HepG2 (cell line): Measurements from ENCODE around the gene APC2. TPM values are rescaled to one million over a fixed set of nuclear protein-coding genes. Genes with fewer than 3 reads are reported as not detected.

ENCODE experiments used
- EP300 ChIP-seq, 3 experiments: sonication (generic) in 1 of 3; formaldehyde crosslinking in 1 of 3; IDR thresholded peaks; 2 replicates each; pipeline versions ENCODE4 v1.5.1 to v1.6.1; 2011 to 2020; ENCODE audit warnings: low read depth in 2 of 3, low read length in 2 of 3, borderline replicate concordance in 1 of 3, improper control_type of control experiment in 1 of 3, mild to moderate bottlenecking in 1 of 3, missing genetic modification reagents in 1 of 3, moderate library complexity in 1 of 3
- HBP1 ChIP-seq: IDR thresholded peaks from 2 replicates; pipeline ENCODE4 v1.6.1; 2016; ENCODE audit warnings: low read depth, control low read depth
- HHEX ChIP-seq: IDR thresholded peaks from 2 replicates; pipeline ENCODE4 v1.6.1; 2016; ENCODE audit warnings: control low read depth
- MED8 ChIP-seq: sonication (generic); formaldehyde crosslinking; IDR thresholded peaks from 2 replicates; pipeline ENCODE4 v1.8.1; 2023; ENCODE audit warnings: mild to moderate bottlenecking, missing genetic modification reagents; ENCODE audit not compliant: insufficient replicate concordance
- MXD3 ChIP-seq: IDR thresholded peaks from 2 replicates; pipeline ENCODE4 v1.6.1; 2016; ENCODE audit warnings: mild to moderate bottlenecking, missing biosample characterization, missing genetic modification reagents
- NFYC ChIP-seq: IDR thresholded peaks from 2 replicates; pipeline ENCODE4 v1.6.1; 2016; ENCODE audit warnings: missing genetic modification reagents, missing compliant biosample characterization
- POGZ ChIP-seq: sonication (generic); formaldehyde crosslinking; IDR thresholded peaks from 2 replicates; pipeline ENCODE4 v1.4.0; 2020; ENCODE audit warnings: mild to moderate bottlenecking, missing genetic modification reagents
- SRSF9 ChIP-seq: fragments of 200-400 bp; formaldehyde crosslinking; IDR thresholded peaks from 2 replicates; pipeline ENCODE4 v1.6.1; 2018; ENCODE audit warnings: borderline replicate concordance, mild to moderate bottlenecking, low read depth, low read length; ENCODE audit not compliant: insufficient read depth, poor library complexity, severe bottlenecking
- TRIM22 ChIP-seq: fragments of 450-650 bp; IDR thresholded peaks from 2 replicates; pipeline ENCODE4 v1.6.1; 2017
- ZBTB34 ChIP-seq: sonication (generic); formaldehyde crosslinking; IDR thresholded peaks from 2 replicates; pipeline ENCODE4 v1.8.0; 2022; ENCODE audit warnings: mild to moderate bottlenecking, missing genetic modification reagents
- ZBTB37 ChIP-seq: sonication (generic); formaldehyde crosslinking; IDR thresholded peaks from 2 replicates; pipeline ENCODE4 v1.4.0; 2020; ENCODE audit warnings: mild to moderate bottlenecking, missing genetic modification reagents
- ZMYM2 ChIP-seq: sonication (generic); formaldehyde crosslinking; IDR thresholded peaks from 2 replicates; pipeline ENCODE4 v1.8.0; 2022; ENCODE audit warnings: mild to moderate bottlenecking, missing genetic modification reagents
- ZNF3 ChIP-seq: IDR thresholded peaks from 2 replicates; pipeline ENCODE4 v1.7.0; 2017; ENCODE audit warnings: inconsistent platforms
- ZNF337 ChIP-seq: sonication (generic); formaldehyde crosslinking; IDR thresholded peaks from 2 replicates; pipeline ENCODE4 v1.5.1; 2020; ENCODE audit warnings: missing genetic modification reagents, low read depth, mild to moderate bottlenecking, borderline replicate concordance
- ZNF441 ChIP-seq: sonication (generic); formaldehyde crosslinking; IDR thresholded peaks from 2 replicates; pipeline ENCODE4 v1.7.0; 2021; ENCODE audit warnings: missing genetic modification reagents, borderline replicate concordance
- ZNF484 ChIP-seq: sonication (generic); formaldehyde crosslinking; IDR thresholded peaks from 2 replicates; pipeline ENCODE4 v1.5.1; 2020; ENCODE audit warnings: mild to moderate bottlenecking, low read depth, missing genetic modification reagents, borderline replicate concordance
- ZNF569 ChIP-seq: sonication (generic); formaldehyde crosslinking; IDR thresholded peaks from 2 replicates; pipeline ENCODE4 v1.5.0; 2020; ENCODE audit warnings: mild to moderate bottlenecking, missing genetic modification reagents, moderate library complexity, borderline replicate concordance
- ZNF577 ChIP-seq: sonication (generic); formaldehyde crosslinking; IDR thresholded peaks from 2 replicates; pipeline ENCODE4 v1.4.0; 2020; ENCODE audit warnings: mild to moderate bottlenecking, low read depth, missing genetic modification reagents, borderline replicate concordance
- ZNF619 ChIP-seq: sonication (generic); formaldehyde crosslinking; IDR thresholded peaks from 2 replicates; pipeline ENCODE4 v1.4.0; 2020; ENCODE audit warnings: mild to moderate bottlenecking, missing genetic modification reagents
- ZNF660 ChIP-seq: sonication (generic); formaldehyde crosslinking; IDR thresholded peaks from 2 replicates; pipeline ENCODE4 v1.5.1; 2020; ENCODE audit warnings: mild to moderate bottlenecking, low read depth, missing genetic modification reagents, borderline replicate concordance
- ZNF883 ChIP-seq: sonication (generic); formaldehyde crosslinking; IDR thresholded peaks from 2 replicates; pipeline ENCODE4 v1.5.1; 2020; ENCODE audit warnings: mild to moderate bottlenecking, missing genetic modification reagents; ENCODE audit errors: not compliant biosample characterization
- ZNF891 ChIP-seq: sonication (generic); formaldehyde crosslinking; IDR thresholded peaks from 2 replicates; pipeline ENCODE4 v1.5.0; 2020; ENCODE audit warnings: mild to moderate bottlenecking, missing genetic modification reagents
- polyA plus RNA-seq, 8 experiments: library from polyadenylated mRNA; depleted of rRNA in 3 of 8; stranded (reverse) in 7 of 8; unstranded in 1 of 8; fragments of >200 nt; fragmentation: Illumina TruSeq in 4 of 8; extraction: Trizol in 4 of 8; gene quantifications; 2 replicates each; pipeline versions ENCODE4 v1.2.1 to v1.2.3, GENCODE V29; 2011 to 2016; ENCODE audit warnings: low read depth in 4 of 8, missing spikeins in 1 of 8, mixed read lengths in 1 of 8; ENCODE audit not compliant: insufficient read depth in 1 of 8
- total RNA-seq, 5 experiments: library from RNA; depleted of rRNA; stranded (reverse); fragments of >200 nt; fragmentation: Illumina TruSeq; extraction: Trizol; gene quantifications; 2 replicates each; pipeline ENCODE4 v1.2.3, GENCODE V29; 2016; ENCODE audit warnings: low read depth in 1 of 5

The APC2 gene
- total and polyA plus RNA-seq, 2 of the 13 experiments (the other 11 are each of a cell fraction or from before 2014, with no cell fraction given), result 0.08 to 0.22 TPM

GRCh38 chr19:1438035-1438932 is 11.6 kb upstream of the APC2 start, which contains the start of gene RPS15 (continued):
- TF ChIP-seq ZBTB34 (CRISPR knock-in tag) (no peak), TRIM22 (no peak), EP300 (IDR thresholded peaks at IDR 0.05; ENCODE audit: low read depth in 2 of 2, low read length in 2 of 2) (0 out of 4 replicates have a peak, but pooled peaks have one; percentile 20 to 56), EP300 (CRISPR knock-in tag; IDR thresholded peaks at IDR 0.05; ENCODE audit: borderline replicate concordance) (peak; percentile 59), ZMYM2 (peak; percentile 93), HBP1 (CRISPR knock-in tag) (peak; percentile 61), ZNF660 (0 out of 2 replicates have a peak, but pooled peaks have one; percentile 44), HHEX (CRISPR knock-in tag) (no peak), POGZ (CRISPR knock-in tag) (peak; percentile 96), SRSF9 (no peak), ZBTB37 (CRISPR knock-in tag) (peak; percentile 48; the same call in 1 of the 2 replicates), ZNF337 (CRISPR knock-in tag) (peak; percentile 72; the same call in 1 of the 2 replicates), ZNF577 (CRISPR knock-in tag) (no peak), MXD3 (peak; percentile 98), ZNF891 (CRISPR knock-in tag) (peak; percentile 98), ZNF619 (CRISPR knock-in tag) (peak; percentile 98; the same call in 1 of the 2 replicates), ZNF441 (CRISPR knock-in tag) (peak; percentile 79), MED8 (CRISPR knock-in tag) (peak; percentile 98), ZNF484 (CRISPR knock-in tag) (0 out of 2 replicates have a peak, but pooled peaks have one; percentile 37), ZNF569 (CRISPR knock-in tag) (no peak), NFYC (CRISPR knock-in tag) (peak; percentile 54; the same call in 1 of the 2 replicates), ZNF3 (CRISPR knock-in tag) (no peak), ZNF883 (peak; percentile 94)
